ENCODE results near the gene ZBTB7C. TPM values are rescaled to one million over a fixed set of nuclear protein-coding genes. Genes with fewer than 3 reads are reported as not detected.

Gene ZBTB7C
- total and polyA plus RNA-seq, 4 experiments from 2014 or later = 0.23 TPM; not detected in 3

GRCh38 chr18:48310999-48311398 lies 98.2 kb downstream of the ZBTB7C start:
- Mint-ChIP-seq H3K27ac (peak overlapping the region in 1 of 7 donors; percentile 55), H3K4me3 (no peak overlapping the region), H3K27me3 (peaks cover 2 to 9% of the 10 kb centered on the region in 2 donors), H3K9me3 (peaks cover 0 to 1% (median 0%) of the 10 kb centered on the region in 8 donors), H3K4me1 (no peaks in the 10 kb centered on the region), H3K36me3 (no peaks in the 10 kb centered on the region)
- intact Hi-C loops (cut with micrococcal nuclease) = no loop called here
- peaks cover 6% of the 10 kb centered on the region for H3K27me3 ChIP-seq (ENCODE audit: insufficient read depth, low read length)
- no peak for DNase-seq
- no peaks in the 10 kb centered on the region for H3K9me3 ChIP-seq (ENCODE audit: control insufficient read depth in 1 of 2, low read length in 2 of 2)
- no peaks in the 10 kb centered on the region for H3K4me1 ChIP-seq (ENCODE audit: insufficient read depth, low read length)
- ChIA-PET POLR2A (ENCODE audit: partially characterized antibody) (no interaction called here), CTCF (ENCODE audit: partially characterized antibody) (no interaction called here)
- no peak overlapping the region for H3K4me3 ChIP-seq (ENCODE audit: low read length in 2 of 2)
- H3K27ac ChIP-seq (ENCODE audit: low read depth, low read length) = no peak overlapping the region
- H3K36me3 ChIP-seq (ENCODE audit: insufficient read depth, low read length) = no peaks in the 10 kb centered on the region

- Mint-ChIP-seq H3K9me3 (peaks cover 0 to 1% (median 0%) of the 10 kb centered on the region in 8 donors), H3K4me3 (no peak overlapping the region), H3K4me1 (no peaks in the 10 kb centered on the region), H3K27me3 (peaks cover 2 to 9% of the 10 kb centered on the region in 2 donors), H3K27ac (no peak overlapping the region), H3K36me3 (no peaks in the 10 kb centered on the region)
- peaks cover 6% of the 10 kb centered on the region for H3K27me3 ChIP-seq (ENCODE audit: insufficient read depth, low read length)
- H3K36me3 ChIP-seq (ENCODE audit: insufficient read depth, low read length) = no peaks in the 10 kb centered on the region
- H3K4me3 ChIP-seq (ENCODE audit: low read length in 2 of 2) = no peak overlapping the region
- no peaks in the 10 kb centered on the region for H3K9me3 ChIP-seq (ENCODE audit: control insufficient read depth in 1 of 2, low read length in 2 of 2)
- POLR2A ChIA-PET (ENCODE audit: partially characterized antibody) = no interaction called here
- no peak for DNase-seq
- intact Hi-C loops (cut with micrococcal nuclease) = no loop called here
- CTCF ChIA-PET (ENCODE audit: partially characterized antibody) = no interaction called here
- no peak overlapping the region for H3K27ac ChIP-seq (ENCODE audit: low read depth, low read length)
- no peaks in the 10 kb centered on the region for H3K4me1 ChIP-seq (ENCODE audit: insufficient read depth, low read length)
These were observed 98.8 kb downstream of the ZBTB7C start for GRCh38 chr18:48310353-48310752.

- POLR2A ChIA-PET (ENCODE audit: partially characterized antibody) = no interaction called here
- H3K27ac Mint-ChIP-seq = no peak overlapping the region
- intact Hi-C loops (cut with micrococcal nuclease) = no loop called here
- no peak overlapping the region for H3K4me3 Mint-ChIP-seq
- no peaks in the 10 kb centered on the region for H3K9me3 ChIP-seq (ENCODE audit: control insufficient read depth in 1 of 2, low read length in 2 of 2)
- H3K27me3 Mint-ChIP-seq = peaks cover 2 to 9% of the 10 kb centered on the region in 2 donors
- no peaks in the 10 kb centered on the region for H3K36me3 Mint-ChIP-seq
- H3K9me3 Mint-ChIP-seq = peaks cover 0 to 1% (median 0%) of the 10 kb centered on the region in 8 donors
- no peak overlapping the region for H3K27ac ChIP-seq (ENCODE audit: low read depth, low read length)
- no peak for DNase-seq
- H3K36me3 ChIP-seq (ENCODE audit: insufficient read depth, low read length) = no peaks in the 10 kb centered on the region
- no peaks in the 10 kb centered on the region for H3K4me1 ChIP-seq (ENCODE audit: insufficient read depth, low read length)
- peaks cover 6% of the 10 kb centered on the region for H3K27me3 ChIP-seq (ENCODE audit: insufficient read depth, low read length)
- no peaks in the 10 kb centered on the region for H3K4me1 Mint-ChIP-seq
- CTCF ChIA-PET (ENCODE audit: partially characterized antibody) = no interaction called here
- H3K4me3 ChIP-seq (ENCODE audit: low read length in 2 of 2) = no peak overlapping the region
These were observed 100.2 kb downstream of the ZBTB7C start for GRCh38 chr18:48308755-48309575.

GRCh38 chr18:48308027-48308635 lies 101.1 kb downstream of the ZBTB7C start:
- H3K36me3 ChIP-seq (ENCODE audit: insufficient read depth, low read length) = no peaks in the 10 kb centered on the region
- no peak overlapping the region for H3K27ac ChIP-seq (ENCODE audit: low read depth, low read length)
- intact Hi-C loops (cut with micrococcal nuclease) = no loop called here
- H3K9me3 Mint-ChIP-seq = peaks cover 0 to 1% (median 0%) of the 10 kb centered on the region in 8 donors
- no peak overlapping the region for H3K4me3 ChIP-seq (ENCODE audit: low read length in 2 of 2)
- no peaks in the 10 kb centered on the region for H3K36me3 Mint-ChIP-seq
- no peaks in the 10 kb centered on the region for H3K9me3 ChIP-seq (ENCODE audit: control insufficient read depth in 1 of 2, low read length in 2 of 2)
- no peak overlapping the region for H3K4me3 Mint-ChIP-seq
- no peak overlapping the region for H3K27ac Mint-ChIP-seq
- no peak for DNase-seq
- POLR2A ChIA-PET (ENCODE audit: partially characterized antibody) = no interaction called here
- H3K27me3 ChIP-seq (ENCODE audit: insufficient read depth, low read length) = peaks cover 6% of the 10 kb centered on the region
- no peaks in the 10 kb centered on the region for H3K4me1 Mint-ChIP-seq
- CTCF ChIA-PET (ENCODE audit: partially characterized antibody) = no interaction called here
- no peaks in the 10 kb centered on the region for H3K4me1 ChIP-seq (ENCODE audit: insufficient read depth, low read length)
- peaks cover 2 to 9% of the 10 kb centered on the region in 2 donors for H3K27me3 Mint-ChIP-seq

GRCh38 chr18:48306838-48307237 lies 102.3 kb downstream of the ZBTB7C start:
- Histone ChIP-seq H3K27me3 (ENCODE audit: insufficient read depth, low read length) (peaks cover 6% of the 10 kb centered on the region), H3K9me3 (ENCODE audit: control insufficient read depth in 1 of 2, low read length in 2 of 2) (no peaks in the 10 kb centered on the region), H3K4me3 (ENCODE audit: low read length in 2 of 2) (no peak overlapping the region), H3K27ac (ENCODE audit: low read depth, low read length) (no peak overlapping the region), H3K4me1 (ENCODE audit: insufficient read depth, low read length) (no peaks in the 10 kb centered on the region), H3K36me3 (ENCODE audit: insufficient read depth, low read length) (no peaks in the 10 kb centered on the region)
- no peak for DNase-seq
- H3K27me3 Mint-ChIP-seq = peaks cover 0 to 5% of the 10 kb centered on the region in 2 donors
- intact Hi-C loops (cut with micrococcal nuclease) = no loop called here
- ChIA-PET POLR2A (ENCODE audit: partially characterized antibody) (no interaction called here), CTCF (ENCODE audit: partially characterized antibody) (no interaction called here)
- H3K36me3 Mint-ChIP-seq = no peaks in the 10 kb centered on the region
- H3K4me1 Mint-ChIP-seq = no peaks in the 10 kb centered on the region
- H3K4me3 Mint-ChIP-seq = no peak overlapping the region
- H3K27ac Mint-ChIP-seq = no peak overlapping the region
- peaks cover 0 to 1% (median 0%) of the 10 kb centered on the region in 8 donors for H3K9me3 Mint-ChIP-seq

- H3K27ac Mint-ChIP-seq = no peak overlapping the region
- CTCF ChIA-PET (ENCODE audit: partially characterized antibody) = interaction anchor here (0.7 kb wide), 1 partner anchor 63 kb away, joined by 3 read pairs; no protein-coding TSS in a partner anchor
These were observed 104.1 kb downstream of the ZBTB7C start for GRCh38 chr18:48304906-48305693.

GRCh38 chr18:48303883-48304282 lies 105.3 kb downstream of the ZBTB7C start:
- Histone ChIP-seq H3K4me1 (ENCODE audit: insufficient read depth, low read length) (peaks cover 6% of the 10 kb centered on the region), H3K36me3 (ENCODE audit: insufficient read depth, low read length) (no peaks in the 10 kb centered on the region), H3K27me3 (ENCODE audit: insufficient read depth, low read length) (peaks cover 6% of the 10 kb centered on the region), H3K4me3 (ENCODE audit: low read length in 2 of 2) (no peak overlapping the region), H3K9me3 (ENCODE audit: control insufficient read depth in 1 of 2, low read length in 2 of 2) (no peaks in the 10 kb centered on the region), H3K27ac (ENCODE audit: low read depth, low read length) (no peak overlapping the region)
- peaks cover 0 to 4% (median 0%) of the 10 kb centered on the region in 8 donors for H3K9me3 Mint-ChIP-seq
- DNase-seq = no peak
- no peak overlapping the region for H3K4me3 Mint-ChIP-seq
- H3K36me3 Mint-ChIP-seq = no peaks in the 10 kb centered on the region
- intact Hi-C loops (cut with micrococcal nuclease) = no loop called here
- H3K4me1 Mint-ChIP-seq = peaks cover 0 to 9% (median 3%) of the 10 kb centered on the region in 4 donors
- CTCF ChIA-PET (ENCODE audit: partially characterized antibody) = no interaction called here
- POLR2A ChIA-PET (ENCODE audit: partially characterized antibody) = no interaction called here
- H3K27ac Mint-ChIP-seq = no peak overlapping the region
- H3K27me3 Mint-ChIP-seq = no peaks in the 10 kb centered on the region

More at GRCh38 chr18:48304906-48305693, 104.1 kb downstream of the ZBTB7C start:
- no peaks in the 10 kb centered on the region for H3K27me3 Mint-ChIP-seq
- peaks cover 5% of the 10 kb centered on the region for H3K4me1 ChIP-seq (ENCODE audit: insufficient read depth, low read length)
- H3K4me3 Mint-ChIP-seq = no peak overlapping the region
- no peaks in the 10 kb centered on the region for H3K36me3 Mint-ChIP-seq
- peaks cover 0 to 8% (median 3%) of the 10 kb centered on the region in 4 donors for H3K4me1 Mint-ChIP-seq
- no peak overlapping the region for H3K4me3 ChIP-seq (ENCODE audit: low read length in 2 of 2)
- peaks cover 0 to 1% (median 0%) of the 10 kb centered on the region in 8 donors for H3K9me3 Mint-ChIP-seq
- intact Hi-C loops (cut with micrococcal nuclease) = no loop called here
- no peaks in the 10 kb centered on the region for H3K9me3 ChIP-seq (ENCODE audit: control insufficient read depth in 1 of 2, low read length in 2 of 2)
- no peak for DNase-seq
- peaks cover 6% of the 10 kb centered on the region for H3K27me3 ChIP-seq (ENCODE audit: insufficient read depth, low read length)
- no peaks in the 10 kb centered on the region for H3K36me3 ChIP-seq (ENCODE audit: insufficient read depth, low read length)
- POLR2A ChIA-PET (ENCODE audit: partially characterized antibody) = no interaction called here
- no peak overlapping the region for H3K27ac ChIP-seq (ENCODE audit: low read depth, low read length)

Measured in CD4-positive, alpha-beta memory T cell (primary cell).